GM10266 (cell line): Measurements from ENCODE around the gene CC2D2A.

Source experiments
- DNase-seq: peaks from one replicate; pipeline ENCODE4 v3.0.0; 2012; ENCODE audit errors: extremely low spot score
- CTCF ChIP-seq: IDR thresholded peaks from 2 replicates; pipeline ENCODE4 v1.5.1; 2012; ENCODE audit warnings: mild to moderate bottlenecking, low read depth; ENCODE audit not compliant: control insufficient read depth, insufficient read depth; ENCODE audit errors: missing control alignments

Gene CC2D2A

GRCh38 chr4:15482842-15483241 is 13.2 kb downstream of the CC2D2A start:
- no peak for DNase-seq
- no peak for TF ChIP-seq CTCF

- TF ChIP-seq CTCF, result no peak
- DNase-seq, result no peak
These were observed 18.5 kb downstream of the CC2D2A start for GRCh38 chr4:15488136-15488535.

- no peak for DNase-seq
- TF ChIP-seq CTCF, result no peak
These were observed 19.2 kb downstream of the CC2D2A start for GRCh38 chr4:15488658-15489470.

- no peak for DNase-seq
- no peak for TF ChIP-seq CTCF
These were observed 19.9 kb downstream of the CC2D2A start for GRCh38 chr4:15489551-15489950.

GRCh38 chr4:15493411-15493810 is 23.7 kb downstream of the CC2D2A start:
- TF ChIP-seq CTCF, result no peak
- DNase-seq, result no peak

GRCh38 chr4:15495621-15496020 is 25.9 kb downstream of the CC2D2A start:
- no peak for DNase-seq
- no peak for TF ChIP-seq CTCF

GRCh38 chr4:15498356-15498755 is 28.7 kb downstream of the CC2D2A start:
- no peak for TF ChIP-seq CTCF
- no peak for DNase-seq
